K562 (cell line): ENCODE data around the gene DAPK2. TPM values are rescaled to one million over a fixed set of nuclear protein-coding genes. Genes with fewer than 3 reads are reported as not detected.
A peak's percentile ranks its signal among the peaks of the same experiment; 100 is the strongest.

ENCODE experiments used
- ATF7 ChIP-seq: fragments of 450-650 bp; IDR thresholded peaks from 2 replicates; pipeline ENCODE4 v1.7.1; 2014; ENCODE audit warnings: mild to moderate bottlenecking, moderate library complexity
- CC2D1A ChIP-seq: fragments of 450-650 bp; IDR thresholded peaks from 2 replicates; pipeline ENCODE4 v1.6.1; 2017; ENCODE audit warnings: mild to moderate bottlenecking
- CREBBP ChIP-seq: IDR thresholded peaks from one replicate; pipeline ENCODE4 v1.6.1; 2012; ENCODE audit warnings: low read depth, mild to moderate bottlenecking, control low read depth, inconsistent platforms, low read length
- CTBP1 ChIP-seq: fragments of 450-650 bp; IDR thresholded peaks from 2 replicates; pipeline ENCODE4 v1.6.1; 2016; ENCODE audit warnings: borderline replicate concordance
- FOS ChIP-seq: IDR thresholded peaks from 3 replicates; pipeline ENCODE4 v1.6.1; 2011; ENCODE audit not compliant: insufficient read length; ENCODE audit errors: extremely low read depth
- HDAC3 ChIP-seq: fragments of 450-650 bp; IDR thresholded peaks from 2 replicates; pipeline ENCODE4 v1.6.1; 2018; ENCODE audit warnings: borderline replicate concordance, mild to moderate bottlenecking, moderate library complexity; ENCODE audit not compliant: partially characterized antibody
- HNRNPUL1 ChIP-seq: fragments of 200-400 bp; formaldehyde crosslinking; IDR thresholded peaks from 2 replicates; pipeline ENCODE4 v1.6.1; 2017; ENCODE audit warnings: low read length
- JUND ChIP-seq, 2 experiments: IDR thresholded peaks; 2 replicates in 1 of 2; 3 replicates in 1 of 2; pipeline ENCODE4 v1.6.1; 2011; ENCODE audit warnings: borderline replicate concordance in 2 of 2, low read depth in 2 of 2, low read length in 2 of 2, improper control_type of control experiment in 1 of 2, missing biosample characterization in 1 of 2, missing genetic modification characterization in 1 of 2, missing genetic modification reagents in 1 of 2
- MAFG ChIP-seq: fragments of 450-650 bp; conservative IDR thresholded peaks from 2 replicates; pipeline ENCODE4 v1.6.1; 2016; ENCODE audit warnings: missing genetic modification characterization, missing compliant biosample characterization
- PHB2 ChIP-seq: fragments of 450-650 bp; IDR thresholded peaks from 2 replicates; pipeline ENCODE4 v1.6.1; 2017; ENCODE audit warnings: low read depth
- PTRF ChIP-seq: fragments of 450-650 bp; IDR thresholded peaks from 2 replicates; pipeline ENCODE4 v1.6.1; 2016; ENCODE audit warnings: mild to moderate bottlenecking, missing genetic modification characterization, missing compliant biosample characterization
- SMAD2 ChIP-seq: fragments of 150-350 bp; IDR thresholded peaks from 2 replicates; pipeline ENCODE4 v1.6.1; 2014; ENCODE audit warnings: low read depth, mild to moderate bottlenecking, low read length
- SMC3 ChIP-seq: conservative IDR thresholded peaks from 2 replicates; pipeline ENCODE4 v1.6.1; 2011; ENCODE audit warnings: low read depth, low read length, improper control_type of control experiment; ENCODE audit not compliant: insufficient read depth
- SP1 ChIP-seq: sonication (generic); formaldehyde crosslinking; IDR thresholded peaks from 2 replicates; pipeline ENCODE4 v1.8.1; 2022; ENCODE audit warnings: mild to moderate bottlenecking, missing genetic modification reagents
- ZFP36 ChIP-seq: fragments of 150-350 bp; IDR thresholded peaks from 2 replicates; pipeline ENCODE4 v1.6.1; 2018; ENCODE audit warnings: low read length, low read depth; ENCODE audit not compliant: partially characterized antibody
- ZNF384 ChIP-seq: IDR thresholded peaks from 2 replicates; pipeline ENCODE4 v1.6.1; 2012; ENCODE audit warnings: low read depth, low read length, improper control_type of control experiment
- polyA plus RNA-seq, 8 experiments: library from polyadenylated mRNA; depleted of rRNA in 4 of 8; stranded (reverse) in 5 of 8; unstranded in 3 of 8; fragments of >200 nt; fragmentation: Nextera tagmentation in 2 of 8; fragmentation: Illumina TruSeq in 1 of 8; extraction: Ambion mirVana in 2 of 8; extraction: Trizol in 1 of 8; gene quantifications; 2 replicates each; pipeline versions ENCODE4 v1.2.1 to v1.2.3, GENCODE V29; 2011 to 2014; ENCODE audit warnings: inconsistent platforms in 1 of 8, missing spikeins in 1 of 8
- total RNA-seq, 7 experiments: library from RNA; depleted of rRNA in 6 of 7; stranded (reverse); fragments of >200 nt in 6 of 7; fragmentation: Illumina TruSeq in 2 of 7; extraction: Trizol in 2 of 7; gene quantifications; 2 replicates each; pipeline versions ENCODE4 v1.2.1 to v1.2.3, GENCODE V29; 2011 to 2021; ENCODE audit warnings: low replicate concordance in 1 of 7
- TF ChIP-seq, protein P1 (sequence below), 3 experiments: IDR thresholded peaks in 2 of 3; conservative IDR thresholded peaks in 1 of 3; 2 replicates each; pipeline ENCODE4 v1.5.1; 2011 to 2012; ENCODE audit warnings: low read length in 3 of 3, mild to moderate bottlenecking in 3 of 3, control low read depth in 2 of 3, improper control_type of control experiment in 1 of 3, inconsistent platforms in 1 of 3, low read depth in 1 of 3, mixed read lengths in 1 of 3, moderate library complexity in 1 of 3; ENCODE audit not compliant: insufficient read depth in 2 of 3
- TF ChIP-seq, protein P2 (sequence below): sonication (generic); formaldehyde crosslinking; IDR thresholded peaks from 2 replicates; pipeline ENCODE4 v1.8.0; 2022; ENCODE audit warnings: mild to moderate bottlenecking, missing genetic modification reagents
- TF ChIP-seq, protein P3 (sequence below): fragments of 450-650 bp; formaldehyde crosslinking; IDR thresholded peaks from 2 replicates; pipeline ENCODE4 v1.4.0; 2020; ENCODE audit warnings: mild to moderate bottlenecking, moderate library complexity
- TF ChIP-seq, protein P4 (sequence below): sonication (generic); formaldehyde crosslinking; IDR thresholded peaks from 2 replicates; pipeline ENCODE4 v1.8.0; 2022; ENCODE audit warnings: mild to moderate bottlenecking, missing genetic modification reagents

DAPK2 gene
- total and polyA plus RNA-seq, 9 of the 15 experiments (the other 6 are each of a cell fraction or from before 2014, with no cell fraction given) = 0.14 to 5.2 (median 2.2) TPM

DNA sequence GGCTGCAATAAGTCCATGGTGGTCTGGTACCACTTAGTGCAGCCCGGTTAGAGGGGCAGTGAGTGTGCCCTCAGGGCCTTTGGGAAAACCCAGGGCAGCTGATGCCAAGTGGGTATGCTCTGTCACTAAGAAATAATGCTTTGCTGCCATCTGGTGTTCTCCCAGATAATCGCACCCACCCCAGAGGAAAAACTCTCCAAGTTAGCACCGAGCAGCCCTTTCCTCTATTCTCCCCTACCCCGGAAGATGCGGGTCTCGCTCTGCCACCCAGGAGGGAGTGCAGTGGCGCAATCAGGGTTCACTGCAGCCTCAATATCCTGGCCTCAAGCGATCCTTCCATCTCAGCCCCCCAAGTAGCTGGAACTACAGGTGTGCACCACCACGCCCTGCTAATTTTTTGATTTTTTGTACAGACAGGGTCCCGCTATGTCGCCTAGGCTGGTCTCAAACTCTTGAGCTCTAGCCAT is 21.3 kb upstream of the DAPK2 start (continued):
- TF ChIP-seq, protein P1, sequence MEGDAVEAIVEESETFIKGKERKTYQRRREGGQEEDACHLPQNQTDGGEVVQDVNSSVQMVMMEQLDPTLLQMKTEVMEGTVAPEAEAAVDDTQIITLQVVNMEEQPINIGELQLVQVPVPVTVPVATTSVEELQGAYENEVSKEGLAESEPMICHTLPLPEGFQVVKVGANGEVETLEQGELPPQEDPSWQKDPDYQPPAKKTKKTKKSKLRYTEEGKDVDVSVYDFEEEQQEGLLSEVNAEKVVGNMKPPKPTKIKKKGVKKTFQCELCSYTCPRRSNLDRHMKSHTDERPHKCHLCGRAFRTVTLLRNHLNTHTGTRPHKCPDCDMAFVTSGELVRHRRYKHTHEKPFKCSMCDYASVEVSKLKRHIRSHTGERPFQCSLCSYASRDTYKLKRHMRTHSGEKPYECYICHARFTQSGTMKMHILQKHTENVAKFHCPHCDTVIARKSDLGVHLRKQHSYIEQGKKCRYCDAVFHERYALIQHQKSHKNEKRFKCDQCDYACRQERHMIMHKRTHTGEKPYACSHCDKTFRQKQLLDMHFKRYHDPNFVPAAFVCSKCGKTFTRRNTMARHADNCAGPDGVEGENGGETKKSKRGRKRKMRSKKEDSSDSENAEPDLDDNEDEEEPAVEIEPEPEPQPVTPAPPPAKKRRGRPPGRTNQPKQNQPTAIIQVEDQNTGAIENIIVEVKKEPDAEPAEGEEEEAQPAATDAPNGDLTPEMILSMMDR (IDR thresholded peaks at IDR 0.05 in 2 of 3, conservative IDR thresholded peaks at IDR 0.05 in 1 of 3; ENCODE audit: insufficient read depth in 2 of 3, low read depth in 1 of 3, low read length in 3 of 3) = peak; percentile 77 to 89 (median 82)
- TF ChIP-seq ZFP36 (no peak), PHB2 (no peak), HNRNPUL1 (no peak), CTBP1 (0 out of 2 replicates have a peak, but pooled peaks have one; percentile 17), CREBBP (no peak), HDAC3 (no peak), SP1 (CRISPR knock-in tag) (no peak), JUND (IDR thresholded peaks at IDR 0.05; ENCODE audit: borderline replicate concordance, low read depth, low read length) (peak; percentile 16; the same call in 1 of the 2 replicates), JUND (tag; IDR thresholded peaks at IDR 0.05; ENCODE audit: borderline replicate concordance, low read depth, low read length) (no peak), ZNF384 (peak; percentile 19; the same call in 1 of the 2 replicates), MAFG (tag) (0 out of 2 replicates have a peak, but pooled peaks have one; percentile 16), ATF7 (0 out of 2 replicates have a peak, but pooled peaks have one; percentile 17), CC2D1A (peak; percentile 67; the same call in 1 of the 2 replicates), SMAD2 (no peak), PTRF (tag) (no peak), FOS (no peak), SMC3 (peak; percentile 91)
- TF ChIP-seq, protein P2, sequence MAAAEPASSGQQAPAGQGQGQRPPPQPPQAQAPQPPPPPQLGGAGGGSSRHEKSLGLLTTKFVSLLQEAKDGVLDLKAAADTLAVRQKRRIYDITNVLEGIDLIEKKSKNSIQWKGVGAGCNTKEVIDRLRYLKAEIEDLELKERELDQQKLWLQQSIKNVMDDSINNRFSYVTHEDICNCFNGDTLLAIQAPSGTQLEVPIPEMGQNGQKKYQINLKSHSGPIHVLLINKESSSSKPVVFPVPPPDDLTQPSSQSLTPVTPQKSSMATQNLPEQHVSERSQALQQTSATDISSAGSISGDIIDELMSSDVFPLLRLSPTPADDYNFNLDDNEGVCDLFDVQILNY (CRISPR knock-in tag) = no peak
- TF ChIP-seq, protein P3, sequence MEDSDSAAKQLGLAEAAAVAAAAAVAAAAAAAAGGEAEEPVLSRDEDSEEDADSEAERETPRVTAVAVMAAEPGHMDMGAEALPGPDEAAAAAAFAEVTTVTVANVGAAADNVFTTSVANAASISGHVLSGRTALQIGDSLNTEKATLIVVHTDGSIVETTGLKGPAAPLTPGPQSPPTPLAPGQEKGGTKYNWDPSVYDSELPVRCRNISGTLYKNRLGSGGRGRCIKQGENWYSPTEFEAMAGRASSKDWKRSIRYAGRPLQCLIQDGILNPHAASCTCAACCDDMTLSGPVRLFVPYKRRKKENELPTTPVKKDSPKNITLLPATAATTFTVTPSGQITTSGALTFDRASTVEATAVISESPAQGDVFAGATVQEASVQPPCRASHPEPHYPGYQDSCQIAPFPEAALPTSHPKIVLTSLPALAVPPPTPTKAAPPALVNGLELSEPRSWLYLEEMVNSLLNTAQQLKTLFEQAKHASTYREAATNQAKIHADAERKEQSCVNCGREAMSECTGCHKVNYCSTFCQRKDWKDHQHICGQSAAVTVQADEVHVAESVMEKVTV (CRISPR knock-in tag) = peak; percentile 80; the same call in 1 of the 2 replicates
- TF ChIP-seq, protein P4, sequence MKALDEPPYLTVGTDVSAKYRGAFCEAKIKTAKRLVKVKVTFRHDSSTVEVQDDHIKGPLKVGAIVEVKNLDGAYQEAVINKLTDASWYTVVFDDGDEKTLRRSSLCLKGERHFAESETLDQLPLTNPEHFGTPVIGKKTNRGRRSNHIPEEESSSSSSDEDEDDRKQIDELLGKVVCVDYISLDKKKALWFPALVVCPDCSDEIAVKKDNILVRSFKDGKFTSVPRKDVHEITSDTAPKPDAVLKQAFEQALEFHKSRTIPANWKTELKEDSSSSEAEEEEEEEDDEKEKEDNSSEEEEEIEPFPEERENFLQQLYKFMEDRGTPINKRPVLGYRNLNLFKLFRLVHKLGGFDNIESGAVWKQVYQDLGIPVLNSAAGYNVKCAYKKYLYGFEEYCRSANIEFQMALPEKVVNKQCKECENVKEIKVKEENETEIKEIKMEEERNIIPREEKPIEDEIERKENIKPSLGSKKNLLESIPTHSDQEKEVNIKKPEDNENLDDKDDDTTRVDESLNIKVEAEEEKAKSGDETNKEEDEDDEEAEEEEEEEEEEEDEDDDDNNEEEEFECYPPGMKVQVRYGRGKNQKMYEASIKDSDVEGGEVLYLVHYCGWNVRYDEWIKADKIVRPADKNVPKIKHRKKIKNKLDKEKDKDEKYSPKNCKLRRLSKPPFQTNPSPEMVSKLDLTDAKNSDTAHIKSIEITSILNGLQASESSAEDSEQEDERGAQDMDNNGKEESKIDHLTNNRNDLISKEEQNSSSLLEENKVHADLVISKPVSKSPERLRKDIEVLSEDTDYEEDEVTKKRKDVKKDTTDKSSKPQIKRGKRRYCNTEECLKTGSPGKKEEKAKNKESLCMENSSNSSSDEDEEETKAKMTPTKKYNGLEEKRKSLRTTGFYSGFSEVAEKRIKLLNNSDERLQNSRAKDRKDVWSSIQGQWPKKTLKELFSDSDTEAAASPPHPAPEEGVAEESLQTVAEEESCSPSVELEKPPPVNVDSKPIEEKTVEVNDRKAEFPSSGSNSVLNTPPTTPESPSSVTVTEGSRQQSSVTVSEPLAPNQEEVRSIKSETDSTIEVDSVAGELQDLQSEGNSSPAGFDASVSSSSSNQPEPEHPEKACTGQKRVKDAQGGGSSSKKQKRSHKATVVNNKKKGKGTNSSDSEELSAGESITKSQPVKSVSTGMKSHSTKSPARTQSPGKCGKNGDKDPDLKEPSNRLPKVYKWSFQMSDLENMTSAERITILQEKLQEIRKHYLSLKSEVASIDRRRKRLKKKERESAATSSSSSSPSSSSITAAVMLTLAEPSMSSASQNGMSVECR (CRISPR knock-in tag) = no peak
